HG02798 (cell line): ENCODE measurements around the gene SLC29A3.

Source experiments
- ATAC-seq: cut with Tn5 transposase; IDR thresholded peaks from one replicate; pipeline ENCODE4 v1.9.1; 2021; ENCODE audit warnings: mild to moderate bottlenecking; ENCODE audit not compliant: unreplicated experiment, poor library complexity

SLC29A3 gene

GRCh38 chr10:71404503-71405295, 85.6 kb downstream of the SLC29A3 start:
- ATAC-seq, result no peak

GRCh38 chr10:71406878-71407277, 87.8 kb downstream of the SLC29A3 start:
- ATAC-seq, result no peak

DNA sequence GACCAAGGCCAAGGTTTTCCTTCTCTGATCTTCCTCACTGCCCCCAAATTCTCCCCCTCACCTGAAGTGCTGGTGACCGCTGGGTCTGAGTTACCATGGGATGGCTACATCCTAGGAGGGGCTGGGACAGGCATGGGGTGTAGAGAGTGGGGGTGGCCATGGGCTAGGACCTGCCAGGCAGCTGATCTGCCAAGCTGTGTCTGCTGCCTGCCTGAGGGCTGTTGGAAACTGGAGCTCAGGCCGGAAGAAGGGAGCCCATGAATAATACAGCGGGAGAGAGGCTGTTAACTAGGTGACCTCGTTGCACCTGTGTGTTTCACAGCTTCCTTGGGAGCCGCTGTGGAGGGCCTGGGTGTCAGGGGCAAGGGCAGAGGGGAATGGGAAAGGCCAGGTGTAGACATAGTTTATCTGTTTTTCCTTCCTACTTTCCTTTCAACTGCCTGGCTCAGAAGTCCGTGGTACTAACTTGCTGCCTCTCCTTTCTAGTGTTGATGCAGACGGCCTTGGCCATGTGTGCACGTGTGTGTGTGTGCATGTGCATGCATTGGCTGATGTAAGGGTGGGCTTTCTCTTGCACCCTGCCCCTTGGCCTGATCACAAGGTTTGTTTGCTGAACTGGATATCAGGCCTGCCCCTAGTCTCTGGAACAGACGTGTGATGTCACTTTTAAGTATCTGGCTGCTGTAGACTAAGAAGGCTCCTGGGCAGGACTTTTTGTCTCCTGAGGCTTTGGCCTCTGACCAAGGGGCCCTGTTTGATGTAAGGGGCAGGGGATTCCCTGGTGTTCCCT, 89.6 kb downstream of the SLC29A3 start:
- ATAC-seq, result no peak

GRCh38 chr10:71409516-71410104, 90.6 kb downstream of the SLC29A3 start:
- no peak for ATAC-seq
